COLO829 (cell line): ENCODE measurements around the gene FZD4.
A peak's percentile ranks its signal among the peaks of the same experiment; 100 is the strongest.

Experiments
- DNase-seq: peaks from one replicate; pipeline ENCODE4 v3.0.0; 2012; ENCODE audit warnings: low spot score

FZD4 gene

GRCh38 chr11:86906198-86906597 is 49.0 kb downstream of the FZD4 start:
- no peak for DNase-seq

DNA sequence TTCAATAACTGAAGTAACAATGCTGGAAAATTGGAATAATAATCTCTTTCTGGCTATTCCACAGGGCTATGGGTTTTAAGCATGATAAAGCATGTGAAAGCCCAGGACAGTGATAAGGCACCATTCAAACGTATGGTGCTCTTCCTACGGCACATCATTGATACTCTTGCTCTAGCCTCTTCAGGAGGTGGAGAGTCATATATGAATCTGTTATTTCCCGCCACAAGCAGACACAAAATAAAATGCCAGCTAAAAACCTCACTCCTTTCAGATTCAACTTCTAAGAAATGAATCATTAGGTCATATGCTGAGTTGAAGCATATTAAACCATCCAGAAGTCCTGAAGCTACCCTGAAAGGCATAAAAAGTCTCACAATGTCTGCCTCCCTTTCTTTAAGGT is 49.9 kb downstream of the FZD4 start:
- no peak for DNase-seq

DNA sequence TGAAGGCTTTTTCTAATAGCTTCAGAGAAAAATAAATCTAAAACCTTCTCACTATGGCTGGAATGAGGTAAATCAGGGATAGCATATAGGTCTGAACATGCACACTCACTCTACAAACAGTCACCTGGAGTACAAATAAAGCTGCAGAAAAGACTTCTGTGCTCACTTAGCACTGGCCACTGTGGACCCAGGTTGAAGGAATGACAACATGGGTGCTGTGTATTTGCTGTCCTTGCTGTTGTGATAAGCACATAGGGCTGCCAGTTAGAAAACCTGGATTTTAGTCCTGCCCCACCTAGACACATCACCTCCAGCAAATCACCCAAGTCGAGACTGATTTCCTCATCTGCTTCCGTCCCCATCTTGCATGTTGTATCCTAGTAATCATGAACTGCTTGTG is 51.2 kb downstream of the FZD4 start:
- DNase-seq = no peak

GRCh38 chr11:86902345-86902744 is 52.9 kb downstream of the FZD4 start:
- no peak for DNase-seq

- DNase-seq = no peak
Measured at GRCh38 chr11:86901599-86901998, 53.6 kb downstream of the FZD4 start.

DNA sequence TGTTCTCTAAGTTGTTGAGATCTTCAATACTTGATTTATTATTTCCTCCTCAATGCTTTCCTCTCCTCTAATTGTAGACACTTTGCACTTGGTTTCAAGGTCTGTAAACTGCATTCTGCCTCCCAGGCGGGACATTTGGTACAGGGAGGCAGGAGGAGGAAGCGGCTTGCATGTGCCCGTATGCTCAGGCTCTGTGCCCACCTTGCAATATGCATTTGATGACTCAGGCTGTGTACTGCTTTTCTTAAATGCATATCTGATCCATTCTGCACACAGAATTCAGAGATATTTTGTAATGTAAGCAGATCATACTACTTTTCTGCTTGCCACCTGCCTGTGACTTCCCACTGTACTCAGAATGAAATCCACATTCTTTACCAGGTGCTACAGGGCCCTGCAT is 55.0 kb downstream of the FZD4 start:
- DNase-seq = no peak

GRCh38 chr11:86898689-86899088 is 56.5 kb downstream of the FZD4 start:
- no peak for DNase-seq

GRCh38 chr11:86896441-86896841 is 58.8 kb downstream of the FZD4 start:
- DNase-seq = peak; percentile 33
